GM21576 (cell line): ENCODE results near the gene RMI2.

Experiments
- ATAC-seq: cut with Tn5 transposase; IDR thresholded peaks from one replicate; pipeline ENCODE4 v1.9.1; 2021; ENCODE audit warnings: mild to moderate bottlenecking, moderate library complexity; ENCODE audit not compliant: unreplicated experiment

The RMI2 gene

GRCh38 chr16:11309895-11310633 lies 35.2 kb upstream of the RMI2 start:
- peak; percentile 31 for ATAC-seq

GRCh38 chr16:11310634-11310977 lies 34.7 kb upstream of the RMI2 start:
- ATAC-seq = no peak

GRCh38 chr16:11310997-11311561 lies 34.2 kb upstream of the RMI2 start:
- peak; percentile 41 for ATAC-seq

- ATAC-seq = no peak
Observed at GRCh38 chr16:11312718-11313492, 32.4 kb upstream of the RMI2 start.

GRCh38 chr16:11313493-11314308 lies 31.6 kb upstream of the RMI2 start:
- no peak for ATAC-seq

GRCh38 chr16:11314309-11314894 lies 30.9 kb upstream of the RMI2 start:
- no peak for ATAC-seq

- ATAC-seq = no peak
Observed at GRCh38 chr16:11315510-11315909, 29.7 kb upstream of the RMI2 start.

GRCh38 chr16:11316331-11317015 lies 28.8 kb upstream of the RMI2 start:
- ATAC-seq = no peak

- ATAC-seq = no peak
Observed at GRCh38 chr16:11318817-11319216, 26.4 kb upstream of the RMI2 start.

GRCh38 chr16:11319529-11320146 lies 25.6 kb upstream of the RMI2 start:
- ATAC-seq = no peak

- no peak for ATAC-seq
Observed at GRCh38 chr16:11320170-11320569, 25.1 kb upstream of the RMI2 start.

- ATAC-seq = no peak
Observed at GRCh38 chr16:11321662-11322061, 23.6 kb upstream of the RMI2 start.

- ATAC-seq = no peak
Observed at GRCh38 chr16:11322823-11323222, 22.4 kb upstream of the RMI2 start.

- ATAC-seq = no peak
Observed at GRCh38 chr16:11323551-11324336, 21.5 kb upstream of the RMI2 start.

GRCh38 chr16:11325404-11326083 lies 19.7 kb upstream of the RMI2 start:
- ATAC-seq = no peak

GRCh38 chr16:11326084-11326736 lies 19.0 kb upstream of the RMI2 start:
- no peak for ATAC-seq

- ATAC-seq = no peak
Observed at GRCh38 chr16:11326737-11327276, 18.5 kb upstream of the RMI2 start.
